Stimulated activated CD4-positive, alpha-beta T cell treated with anti-CD3 and anti-CD28 coated beads, Interleukin-2, amount 100 ng/mL, for 48 hours (primary cell): Measurements from ENCODE around the gene PDLIM3.
"Not testable (repeated sequence)": the region's sequence is repeated elsewhere in the genome, so short reads cannot be mapped to it uniquely, and the experiment has no call there.

Experiments
- DNase-seq, 2 donors: peaks; one replicate each; pipeline ENCODE4 v3.0.0-alpha.2; 2020

The PDLIM3 gene, protein sequence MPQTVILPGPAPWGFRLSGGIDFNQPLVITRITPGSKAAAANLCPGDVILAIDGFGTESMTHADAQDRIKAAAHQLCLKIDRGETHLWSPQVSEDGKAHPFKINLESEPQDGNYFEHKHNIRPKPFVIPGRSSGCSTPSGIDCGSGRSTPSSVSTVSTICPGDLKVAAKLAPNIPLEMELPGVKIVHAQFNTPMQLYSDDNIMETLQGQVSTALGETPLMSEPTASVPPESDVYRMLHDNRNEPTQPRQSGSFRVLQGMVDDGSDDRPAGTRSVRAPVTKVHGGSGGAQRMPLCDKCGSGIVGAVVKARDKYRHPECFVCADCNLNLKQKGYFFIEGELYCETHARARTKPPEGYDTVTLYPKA

DNA sequence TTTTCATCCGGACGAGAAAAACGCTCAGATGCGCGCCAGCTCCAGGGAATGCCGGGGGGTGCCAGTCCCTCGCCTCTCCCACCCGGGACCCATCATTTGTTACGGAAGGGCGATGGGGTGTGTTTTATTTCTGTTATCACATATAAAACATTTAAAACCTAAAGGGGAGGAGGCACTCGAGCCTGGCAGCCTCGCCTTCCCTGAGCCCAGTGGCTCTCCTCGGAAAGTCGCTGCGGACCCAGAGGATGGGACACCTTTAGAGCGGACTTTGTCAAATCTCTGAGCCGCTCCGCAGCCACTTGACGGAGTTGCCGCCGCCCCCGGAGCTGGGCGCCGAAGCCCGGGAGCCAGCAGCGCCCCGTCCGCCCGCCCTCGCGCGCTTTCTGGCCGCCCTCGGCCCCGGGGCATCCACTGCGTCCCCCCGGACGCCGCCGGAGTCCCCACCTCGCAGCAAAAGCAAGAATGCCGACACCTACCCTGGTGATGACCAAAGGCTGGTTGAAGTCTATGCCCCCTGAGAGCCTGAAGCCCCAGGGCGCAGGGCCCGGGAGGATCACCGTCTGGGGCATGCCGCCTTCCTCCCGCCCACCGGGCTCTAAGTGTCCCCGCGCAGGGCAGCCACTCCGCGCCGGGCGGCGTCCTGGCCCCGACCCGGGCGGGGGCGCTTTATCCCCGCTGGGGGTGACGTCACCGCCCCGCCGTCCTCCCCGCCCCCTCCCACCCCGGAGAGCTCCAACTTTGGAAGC lies at the start of gene PDLIM3:
PDLIM3 (minus strand) TSS at position 642 of the 746 bp plus-strand sequence; CDS start at position 569, 73 bp downstream.
- DNase-seq, result peak in 1 of 2 donors; percentile 2

DNA sequence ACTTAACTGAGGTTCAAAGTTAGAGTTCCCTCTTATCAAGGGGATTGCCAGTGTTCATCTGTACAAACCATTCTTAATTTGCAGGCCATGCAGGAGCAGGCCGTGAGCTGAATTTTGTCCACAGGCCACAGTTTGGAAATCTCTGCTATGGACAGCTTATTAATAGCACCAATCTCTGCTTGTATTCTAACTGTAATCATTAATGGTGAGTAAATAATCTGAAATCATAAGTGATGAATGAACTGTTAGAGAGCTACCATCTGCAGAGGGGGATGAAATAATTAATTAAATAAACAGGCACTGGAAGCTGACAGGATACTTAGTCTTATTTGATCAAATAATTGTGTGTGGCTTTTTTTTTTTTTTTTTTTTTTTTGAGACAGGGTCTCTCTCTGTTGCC lies 48.5 kb upstream of the PDLIM3 start:
- DNase-seq, result no peak

DNA sequence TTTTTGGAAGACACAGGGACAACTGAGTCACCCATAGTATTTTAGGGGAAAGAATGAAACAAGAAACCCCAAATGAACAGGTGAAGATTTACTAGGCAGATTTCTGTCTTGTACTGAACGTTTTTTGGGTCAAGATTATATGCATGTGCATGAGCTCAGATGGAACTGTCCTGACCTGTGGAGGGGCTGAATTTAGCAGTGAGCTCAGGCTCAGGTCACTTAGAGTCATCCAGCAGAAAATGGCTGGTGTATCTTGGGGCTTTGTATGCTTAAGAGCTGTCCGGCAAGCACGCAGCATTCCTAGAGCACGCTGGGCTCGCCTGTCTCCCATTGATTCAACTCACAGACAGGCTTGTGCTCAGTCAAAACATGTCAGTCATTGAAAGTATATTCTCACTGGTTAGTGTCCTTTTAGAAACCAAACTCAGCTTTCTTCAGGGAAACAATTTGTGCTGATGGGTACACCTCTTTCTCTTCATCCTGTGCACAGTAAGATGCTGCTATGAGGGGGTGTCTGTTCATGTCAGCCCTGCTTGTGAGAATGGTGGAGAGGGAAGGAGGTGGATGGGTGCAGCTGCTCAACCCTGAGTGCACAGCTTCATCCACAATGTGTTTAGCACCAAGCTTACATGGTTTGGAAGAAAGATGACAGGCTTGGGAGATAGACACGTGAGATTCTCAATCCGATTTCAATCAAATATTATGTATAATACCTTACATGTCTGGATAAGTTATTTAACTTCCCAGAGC lies 47.5 kb upstream of the PDLIM3 start:
- no peak for DNase-seq

DNA sequence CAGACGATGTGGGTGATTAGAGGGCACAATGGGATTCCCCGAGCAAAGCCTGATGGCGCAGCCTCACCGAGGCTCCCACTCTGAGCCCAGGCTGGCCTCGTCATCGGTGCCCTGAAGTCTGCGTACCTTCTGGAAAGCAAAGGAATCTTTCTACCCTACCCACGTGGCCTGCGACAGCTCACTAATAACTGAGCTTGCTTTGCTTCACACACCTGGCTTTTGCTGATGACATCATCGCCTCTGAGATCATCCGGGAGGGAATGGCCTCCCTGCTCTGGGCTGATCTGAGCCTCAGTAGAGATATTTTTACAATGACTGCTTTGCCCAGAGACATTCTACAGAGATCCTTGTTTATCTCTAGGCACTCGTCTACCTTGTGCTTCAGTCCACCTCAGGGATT lies 45.4 kb upstream of the PDLIM3 start:
- no peak for DNase-seq

DNA sequence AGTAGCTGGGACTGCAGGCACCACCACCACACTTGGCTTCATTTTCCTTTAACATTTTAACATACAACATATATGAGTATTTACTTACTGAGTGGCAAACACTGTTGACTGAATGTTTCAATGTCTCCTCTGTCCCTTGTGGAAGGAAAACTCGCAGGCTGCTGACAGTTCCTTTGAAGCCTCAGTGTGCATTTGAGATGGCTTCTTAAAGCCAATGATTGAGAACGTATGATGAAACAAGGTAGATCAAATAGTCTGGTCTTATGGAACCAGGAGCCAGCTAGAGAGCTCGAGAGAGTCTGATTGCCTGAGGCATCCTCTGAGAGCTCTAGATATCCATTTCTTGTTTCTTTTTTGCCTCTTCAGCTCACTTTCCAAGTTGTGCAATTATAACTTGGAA lies 43.0 kb upstream of the PDLIM3 start:
- DNase-seq, result no peak

DNA sequence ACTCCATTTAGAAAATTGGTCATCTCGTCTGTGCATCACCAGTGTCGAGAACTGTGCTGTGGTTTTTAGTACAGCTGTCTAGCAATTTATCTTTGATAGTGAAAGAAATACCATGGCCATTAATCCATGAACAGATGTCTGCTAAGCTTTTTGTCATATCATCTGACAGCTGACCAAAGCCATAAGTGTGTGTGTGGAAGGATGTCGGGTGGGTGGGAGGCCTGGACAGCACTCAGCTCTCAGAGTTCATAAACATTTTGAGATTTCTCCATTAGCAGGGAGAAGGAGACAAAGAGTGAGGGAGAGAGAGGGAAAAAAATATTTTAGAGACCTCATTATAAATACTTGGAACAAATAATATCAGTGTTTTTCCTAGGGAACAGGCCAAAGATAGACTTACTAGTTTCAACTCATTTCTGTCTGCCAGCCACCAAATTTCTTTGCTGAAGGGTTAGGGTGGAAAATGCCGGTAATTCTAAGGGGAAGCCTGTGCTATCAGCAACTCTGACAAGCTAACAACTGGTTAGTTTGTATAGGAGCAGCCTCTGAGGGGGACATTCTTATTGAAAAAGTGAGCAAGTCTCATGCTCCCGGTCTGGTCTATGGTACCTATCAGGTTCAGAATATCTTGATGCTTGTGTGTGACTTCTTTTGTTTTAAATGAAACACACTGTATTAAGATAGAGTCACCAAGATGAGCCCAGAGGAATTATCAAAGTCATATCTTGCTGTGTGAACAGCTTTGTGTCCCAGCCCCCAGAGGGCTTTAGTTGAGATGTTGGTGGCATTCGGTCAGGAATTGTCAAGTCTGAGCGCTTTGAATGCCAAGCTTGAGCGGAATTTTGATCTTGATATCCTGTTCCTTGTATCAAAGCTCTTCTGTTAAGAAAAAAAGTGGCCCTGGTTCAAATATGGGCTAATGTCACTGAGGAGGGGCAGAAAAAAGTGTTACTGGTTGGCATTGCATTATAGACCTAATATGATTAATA lies 41.9 kb upstream of the PDLIM3 start:
- DNase-seq, result no peak

DNA sequence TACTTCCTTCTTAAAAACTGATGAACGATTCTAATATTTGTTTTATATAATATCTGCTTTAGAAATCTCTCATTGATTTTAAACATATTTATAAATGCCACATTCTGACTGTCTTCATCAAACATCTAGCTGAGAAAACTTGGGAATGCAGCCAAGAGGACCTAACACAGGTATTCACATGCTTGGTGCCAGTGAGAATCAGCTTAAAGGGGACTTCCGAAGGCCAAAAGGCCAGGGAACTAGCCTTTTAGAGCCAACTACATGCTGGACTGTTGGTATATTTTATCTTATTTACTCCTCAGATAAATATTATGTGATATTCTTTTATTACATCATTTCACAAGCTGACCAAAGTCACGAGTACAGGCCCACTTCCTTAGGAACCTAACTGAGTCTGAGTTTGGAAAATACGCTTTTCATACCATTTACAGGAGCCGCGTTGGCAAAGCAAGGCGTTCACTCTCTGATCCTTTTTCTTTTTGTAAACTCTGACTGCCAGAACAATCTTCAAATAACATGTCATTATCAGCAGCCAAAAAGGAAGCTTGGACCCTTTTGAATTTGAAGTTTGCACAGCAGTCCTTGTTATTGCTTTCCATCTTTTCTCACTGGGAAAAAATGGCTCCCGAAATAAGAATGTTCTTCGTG lies 41.1 kb upstream of the PDLIM3 start:
- no peak for DNase-seq

DNA sequence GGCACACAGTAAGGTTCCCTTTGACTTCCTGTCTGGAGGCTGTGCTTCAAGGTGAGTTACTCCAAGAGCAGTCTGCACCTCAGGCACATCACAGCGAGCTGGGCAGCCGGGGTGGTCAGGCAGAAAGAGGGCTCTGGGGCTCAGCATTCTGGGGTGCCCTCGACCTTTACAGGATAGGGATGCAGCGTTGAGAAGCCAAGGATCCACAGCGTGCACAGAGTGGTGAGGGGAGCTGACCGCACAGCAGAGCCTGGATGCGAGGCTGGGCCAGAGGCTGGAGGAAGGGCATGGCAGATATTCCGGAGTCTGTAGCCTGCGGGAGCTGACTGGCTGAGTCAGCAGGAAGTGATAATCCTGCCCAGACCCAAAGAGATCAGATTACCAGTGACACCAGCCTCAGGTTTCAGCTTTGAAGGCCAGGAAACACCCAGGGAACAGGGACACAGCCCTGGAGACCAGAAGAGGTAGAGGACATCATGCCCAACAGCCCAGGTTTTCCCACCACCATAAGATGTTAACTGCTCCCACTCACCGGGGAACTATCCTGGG lies 38.4 kb upstream of the PDLIM3 start:
- no peak for DNase-seq

DNA sequence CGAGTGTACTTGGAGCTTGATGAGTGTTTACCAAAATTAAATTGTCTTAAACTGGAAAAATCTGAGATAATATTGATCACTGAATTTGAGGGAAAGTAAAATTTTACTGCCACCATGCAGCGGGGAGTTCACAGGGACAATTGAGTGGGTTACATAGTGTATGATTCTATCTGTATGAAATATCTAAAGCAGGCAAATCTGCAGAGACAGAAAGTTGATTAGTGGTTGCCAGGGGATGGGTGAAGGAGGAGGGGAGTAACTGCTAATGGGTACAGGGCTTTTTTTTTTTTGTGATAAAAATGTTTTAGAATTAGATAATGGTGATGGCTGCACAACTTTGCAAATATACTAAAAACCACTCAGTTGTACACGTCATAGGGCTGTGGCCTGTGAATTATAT lies 35.4 kb upstream of the PDLIM3 start:
- no peak for DNase-seq

DNA sequence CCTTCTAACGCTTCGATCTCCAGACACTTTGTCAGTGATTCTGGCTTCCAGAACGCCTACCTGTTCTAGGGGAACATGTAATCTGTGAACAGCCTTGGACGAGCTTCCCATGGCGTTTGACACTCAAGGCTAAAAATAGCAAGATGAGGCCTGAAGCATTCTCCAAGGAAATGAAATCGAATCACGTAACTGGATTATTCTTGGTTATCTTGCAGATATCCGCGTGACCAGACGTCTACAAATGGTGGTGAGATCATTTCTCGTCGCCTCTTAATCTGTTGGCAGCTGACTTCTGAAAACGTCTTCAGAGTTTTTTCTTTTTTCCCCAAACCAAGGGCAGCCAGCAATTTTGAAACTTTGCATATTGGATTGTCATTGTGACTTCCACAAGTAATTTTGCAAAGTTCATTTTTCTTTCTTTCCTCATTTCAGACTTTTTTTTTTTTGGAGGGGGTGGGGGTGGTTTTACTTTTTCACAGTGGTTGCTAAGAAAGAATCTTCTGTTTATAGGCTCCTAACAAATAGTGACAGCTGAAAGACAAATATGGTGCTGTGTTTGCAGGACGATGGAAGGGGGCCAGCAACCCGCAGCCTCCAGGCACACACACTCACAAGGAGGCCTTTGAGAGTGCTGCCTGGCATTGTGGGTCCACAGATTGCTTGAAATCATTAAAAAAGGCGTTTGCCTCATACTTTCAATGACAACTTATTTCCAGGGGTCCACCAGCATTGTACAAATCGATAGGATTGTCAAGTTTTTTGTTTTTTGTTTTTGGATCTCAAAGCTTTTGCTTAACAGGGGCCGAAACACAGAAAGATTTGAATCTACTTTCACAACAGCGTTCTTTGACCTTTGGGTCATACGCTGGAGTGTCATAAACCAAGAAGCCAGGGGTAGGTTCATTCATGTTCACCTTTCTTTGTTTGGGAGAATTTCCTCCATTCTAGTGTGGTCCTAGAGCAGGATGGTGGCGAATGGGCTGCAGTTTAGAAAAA lies 32.4 kb upstream of the PDLIM3 start:
- no peak for DNase-seq

DNA sequence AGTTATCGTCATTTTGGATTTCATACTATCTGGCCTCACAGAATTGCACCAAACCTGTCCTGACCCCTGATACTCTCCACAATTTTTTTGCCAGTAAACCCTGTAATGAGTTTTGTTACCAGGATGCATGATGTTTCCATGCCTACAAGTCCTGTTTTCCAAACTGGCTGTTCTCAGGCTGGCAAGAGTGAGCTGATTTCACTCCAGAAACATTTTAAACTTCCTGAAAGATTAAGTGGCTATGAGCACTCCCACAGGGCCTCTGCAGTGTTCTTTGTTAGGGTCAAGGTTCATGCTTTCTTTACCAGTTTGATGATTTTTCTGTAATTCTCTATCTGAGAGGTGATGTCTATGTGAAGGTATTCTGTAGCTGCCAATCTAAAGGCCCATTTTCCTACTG lies 31.7 kb upstream of the PDLIM3 start:
- no peak for DNase-seq

DNA sequence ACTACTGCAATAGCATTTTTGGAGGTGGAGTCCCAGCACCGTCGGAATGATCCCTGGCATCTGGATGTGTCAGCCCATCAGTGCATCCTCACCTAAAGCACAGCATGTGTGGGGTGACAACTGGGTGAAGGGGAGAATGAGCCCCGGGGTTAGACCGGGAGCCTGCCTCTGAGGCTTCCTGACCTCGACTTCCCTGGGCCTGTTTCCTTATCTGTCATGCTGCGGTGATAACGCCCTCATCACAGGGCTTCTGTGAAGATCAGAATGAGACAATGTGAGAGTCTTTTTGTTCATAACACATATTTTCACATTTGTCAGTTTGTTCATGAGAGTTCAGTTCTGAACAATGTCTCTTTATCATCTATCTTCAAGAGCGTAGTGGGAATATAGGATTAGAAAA lies 31.1 kb upstream of the PDLIM3 start:
- DNase-seq, result no peak

DNA sequence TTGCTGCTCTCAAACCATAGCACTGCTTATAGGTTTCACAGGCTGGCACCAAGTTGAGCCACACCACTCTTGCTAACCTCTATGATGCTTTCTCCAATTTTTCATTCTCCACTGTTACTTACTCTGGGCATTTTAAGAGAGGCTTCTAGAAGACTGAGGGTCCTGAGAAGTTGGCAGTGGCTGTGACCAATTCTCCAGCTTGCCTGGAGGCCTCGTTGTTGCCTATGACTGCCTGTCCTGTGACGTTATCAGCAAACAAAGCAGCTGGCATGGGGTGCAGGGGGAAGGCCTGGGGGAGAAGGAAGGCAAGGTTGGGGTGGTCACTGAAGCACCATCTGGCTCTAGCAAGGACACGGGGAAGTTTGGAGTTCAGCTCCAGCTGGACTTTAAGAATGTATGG lies 30.4 kb upstream of the PDLIM3 start:
- DNase-seq, result no peak

DNA sequence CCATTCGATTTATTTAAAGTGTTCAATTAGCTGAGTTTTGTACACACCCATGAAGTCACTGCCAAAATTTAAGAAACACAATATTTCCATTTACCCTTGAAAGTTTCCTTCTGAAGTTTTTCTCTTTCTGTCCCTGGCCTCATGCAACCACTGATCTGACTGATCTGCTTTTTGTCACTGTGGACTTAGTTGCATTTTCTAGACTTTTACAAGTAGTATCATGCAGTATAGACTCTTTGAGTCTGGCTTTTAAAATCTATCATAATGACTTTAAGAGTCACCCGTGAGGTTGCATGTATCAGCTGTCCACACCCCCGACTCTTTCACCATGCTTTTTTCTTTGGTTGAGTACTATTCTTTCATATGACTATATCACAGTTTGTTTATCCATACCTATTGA lies 29.0 kb upstream of the PDLIM3 start:
- no peak for DNase-seq

DNA sequence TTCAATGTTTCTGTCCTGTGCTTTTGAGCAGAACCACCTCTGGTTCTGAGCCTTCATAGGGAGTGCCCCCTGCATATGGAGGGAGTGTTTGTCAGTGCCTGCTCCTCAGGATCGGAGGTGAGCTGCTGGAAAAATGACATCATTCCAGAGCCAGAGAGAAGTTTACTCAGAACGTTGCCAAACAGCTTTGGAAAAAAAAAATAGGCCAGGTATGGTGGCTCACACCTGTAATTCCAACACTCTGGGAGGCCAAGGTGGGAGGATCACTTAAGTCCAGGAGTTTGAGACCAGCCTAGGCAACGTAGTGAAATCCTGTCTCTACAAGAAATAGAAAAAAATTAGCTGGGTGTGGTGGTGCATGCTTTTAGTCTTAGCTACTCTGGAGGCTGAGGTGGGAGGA lies 27.2 kb upstream of the PDLIM3 start:
- DNase-seq, result no peak

DNA sequence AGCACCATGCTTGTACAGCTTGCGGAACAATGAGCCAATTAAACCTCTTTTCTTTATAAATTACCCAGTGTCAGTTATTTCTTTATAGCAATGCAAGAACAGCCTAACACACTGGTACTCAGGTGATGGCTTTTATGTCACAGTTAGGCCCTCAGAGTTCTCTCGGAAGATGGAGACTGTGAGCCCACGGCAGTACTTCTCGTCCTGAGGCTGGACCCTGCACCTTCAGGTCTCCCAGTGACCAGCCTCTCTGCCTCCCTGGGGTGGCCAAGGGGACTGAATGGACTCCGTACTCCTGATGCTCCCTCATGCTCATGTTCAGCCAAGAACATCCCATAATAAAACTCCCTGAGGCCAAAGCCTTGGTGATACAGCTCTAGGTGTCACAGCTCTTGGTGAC lies 25.0 kb upstream of the PDLIM3 start:
- no peak for DNase-seq

DNA sequence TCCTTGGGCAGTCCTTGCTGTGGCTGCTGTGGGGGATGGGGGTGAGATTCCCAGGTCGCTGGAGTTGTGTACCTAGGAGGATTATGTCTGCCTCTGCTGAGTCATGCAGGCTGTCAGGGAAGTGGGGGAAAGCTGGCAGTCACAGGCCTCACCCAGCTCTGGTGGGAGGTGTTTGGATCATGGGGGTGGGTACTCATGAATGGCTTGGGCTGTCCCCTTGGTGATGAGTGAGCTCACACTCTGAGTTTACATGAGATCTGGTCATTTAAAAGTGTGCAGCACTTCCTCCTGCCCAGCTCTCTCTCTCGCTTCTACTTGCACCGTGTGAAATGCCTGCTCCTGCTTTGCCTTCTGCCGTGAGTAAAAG lies 24.6 kb upstream of the PDLIM3 start:
- no peak for DNase-seq

DNA sequence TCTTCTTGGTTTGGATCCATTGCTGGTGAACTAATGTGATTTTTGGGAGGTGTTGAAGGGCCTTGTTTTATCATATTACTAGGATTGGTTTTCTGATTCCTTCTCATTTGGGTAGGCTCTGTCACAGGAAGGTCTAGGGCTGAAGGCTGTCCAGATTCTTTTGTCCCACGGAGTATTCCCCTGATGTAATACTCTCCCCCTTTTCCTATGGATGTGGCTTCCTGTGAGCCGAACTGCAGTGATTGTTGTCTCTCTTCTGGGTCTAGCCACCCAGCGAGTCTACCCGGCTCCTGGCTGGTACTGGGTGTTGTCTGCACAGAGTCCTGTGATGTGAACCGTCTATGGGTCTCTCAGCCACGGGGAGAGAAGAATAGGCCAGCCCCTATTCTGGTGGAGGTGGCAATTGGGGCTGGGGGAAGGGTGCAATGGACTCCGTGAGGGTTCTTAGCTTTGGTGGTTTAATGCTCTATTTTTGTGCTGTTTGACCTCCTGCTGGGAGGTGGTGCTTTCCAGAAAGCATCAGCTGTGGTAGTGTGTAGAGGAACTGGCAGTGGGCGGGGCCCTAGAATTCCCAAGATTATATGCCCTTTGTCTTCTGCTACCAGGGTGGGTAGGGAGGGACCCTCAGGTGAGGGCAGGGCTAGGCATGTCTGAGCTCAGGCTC lies 24.1 kb upstream of the PDLIM3 start:
- DNase-seq, result not testable (repeated sequence)

DNA sequence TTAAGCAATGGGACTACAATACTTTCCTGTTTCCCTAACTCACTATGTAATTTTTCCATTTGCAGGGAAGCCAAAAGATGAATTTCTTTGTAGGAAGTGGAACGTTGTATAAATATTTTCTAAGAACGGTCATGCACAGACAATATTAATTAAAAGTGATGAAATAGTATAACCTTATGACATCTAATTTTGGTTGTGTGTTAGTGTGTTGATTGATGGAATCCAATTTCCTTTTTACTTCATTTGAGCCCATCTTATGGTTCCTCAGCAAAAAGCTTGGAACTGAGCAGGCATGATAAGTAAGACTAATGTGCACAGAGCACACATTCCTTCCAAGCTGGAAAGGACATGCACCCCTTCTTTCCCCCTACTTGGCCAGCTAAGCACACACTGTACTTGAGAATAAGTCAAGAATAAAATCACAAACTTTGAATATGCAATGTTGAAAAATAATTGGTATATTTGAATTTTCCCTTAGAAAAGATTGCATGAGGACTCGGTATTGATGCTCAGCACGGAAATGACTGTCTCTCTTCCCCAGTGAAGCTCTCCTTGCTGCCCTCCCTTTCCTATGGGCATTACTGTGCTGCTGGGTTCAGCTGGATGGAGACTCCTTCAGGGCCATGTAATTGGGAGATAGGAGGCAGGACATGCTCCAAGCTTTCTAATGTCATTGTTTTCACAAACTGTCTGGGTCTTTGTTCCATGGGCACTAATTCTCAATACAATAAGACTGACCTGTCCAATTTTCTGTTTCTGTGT lies 19.2 kb upstream of the PDLIM3 start:
- no peak for DNase-seq
